ENCODE measurements around the gene LYPD6B.

LYPD6B gene

DNA sequence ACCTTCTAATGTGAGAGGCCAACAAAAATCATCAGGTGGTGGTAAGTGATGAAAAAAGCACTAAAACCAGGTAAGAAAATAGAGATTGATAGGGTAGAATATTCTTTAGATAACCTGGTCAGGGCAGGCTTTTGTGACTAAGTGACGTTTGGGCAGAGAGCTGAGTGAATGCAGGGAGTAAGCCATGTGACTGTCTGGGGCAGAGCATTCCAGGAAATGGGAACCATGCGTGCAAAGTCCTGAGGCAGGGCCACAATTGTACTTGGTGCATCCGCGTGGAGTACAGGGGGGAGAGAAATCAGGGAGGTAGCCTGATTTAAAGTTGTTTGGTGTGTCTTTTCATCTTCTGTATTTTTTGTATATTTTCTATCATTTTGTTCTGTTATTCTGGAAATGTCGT, 102.5 kb downstream of the LYPD6B start:
- no peaks in the 10 kb centered on the region for H3K9me3 ChIP-seq (ENCODE audit: insufficient read depth, low read depth, low read length)
- peaks cover 22% of the 10 kb centered on the region for H3K27me3 ChIP-seq (ENCODE audit: insufficient read depth, low read length, poor library complexity, severe bottlenecking)
- H3K79me2 ChIP-seq (ENCODE audit: insufficient read depth, low read length) = no peaks in the 10 kb centered on the region
- H2AFZ ChIP-seq (ENCODE audit: low read length) = no peak overlapping the region
- H3K9me2 ChIP-seq (replicated peaks; ENCODE audit: low read depth, low read length) = no peaks in the 10 kb centered on the region
- H3K9ac ChIP-seq (ENCODE audit: low read depth, low read length, poor library complexity, severe bottlenecking) = no peak overlapping the region
- no peak overlapping the region for H3K4me2 ChIP-seq (ENCODE audit: low read depth, low read length, poor library complexity, severe bottlenecking)
- TF ChIP-seq EZH2phosphoT487 (IDR thresholded peaks at IDR 0.05; ENCODE audit: borderline replicate concordance) = no peak
- TF ChIP-seq, protein P1, sequence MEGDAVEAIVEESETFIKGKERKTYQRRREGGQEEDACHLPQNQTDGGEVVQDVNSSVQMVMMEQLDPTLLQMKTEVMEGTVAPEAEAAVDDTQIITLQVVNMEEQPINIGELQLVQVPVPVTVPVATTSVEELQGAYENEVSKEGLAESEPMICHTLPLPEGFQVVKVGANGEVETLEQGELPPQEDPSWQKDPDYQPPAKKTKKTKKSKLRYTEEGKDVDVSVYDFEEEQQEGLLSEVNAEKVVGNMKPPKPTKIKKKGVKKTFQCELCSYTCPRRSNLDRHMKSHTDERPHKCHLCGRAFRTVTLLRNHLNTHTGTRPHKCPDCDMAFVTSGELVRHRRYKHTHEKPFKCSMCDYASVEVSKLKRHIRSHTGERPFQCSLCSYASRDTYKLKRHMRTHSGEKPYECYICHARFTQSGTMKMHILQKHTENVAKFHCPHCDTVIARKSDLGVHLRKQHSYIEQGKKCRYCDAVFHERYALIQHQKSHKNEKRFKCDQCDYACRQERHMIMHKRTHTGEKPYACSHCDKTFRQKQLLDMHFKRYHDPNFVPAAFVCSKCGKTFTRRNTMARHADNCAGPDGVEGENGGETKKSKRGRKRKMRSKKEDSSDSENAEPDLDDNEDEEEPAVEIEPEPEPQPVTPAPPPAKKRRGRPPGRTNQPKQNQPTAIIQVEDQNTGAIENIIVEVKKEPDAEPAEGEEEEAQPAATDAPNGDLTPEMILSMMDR (conservative IDR thresholded peaks at IDR 0.05; ENCODE audit: low read length) = no peak
- H4K20me1 ChIP-seq (ENCODE audit: insufficient read depth, low read length, poor library complexity, severe bottlenecking) = no peaks in the 10 kb centered on the region
- no peaks in the 10 kb centered on the region for H3F3A ChIP-seq (ENCODE audit: low read depth)
- H3K36me3 ChIP-seq (ENCODE audit: insufficient read depth, low read length) = no peaks in the 10 kb centered on the region
- no peaks in the 10 kb centered on the region for H3K4me1 ChIP-seq (ENCODE audit: insufficient read depth, low read length, poor library complexity, severe bottlenecking)
- no peak overlapping the region for H3K4me3 ChIP-seq (ENCODE audit: low read length, poor library complexity, severe bottlenecking)

DNA sequence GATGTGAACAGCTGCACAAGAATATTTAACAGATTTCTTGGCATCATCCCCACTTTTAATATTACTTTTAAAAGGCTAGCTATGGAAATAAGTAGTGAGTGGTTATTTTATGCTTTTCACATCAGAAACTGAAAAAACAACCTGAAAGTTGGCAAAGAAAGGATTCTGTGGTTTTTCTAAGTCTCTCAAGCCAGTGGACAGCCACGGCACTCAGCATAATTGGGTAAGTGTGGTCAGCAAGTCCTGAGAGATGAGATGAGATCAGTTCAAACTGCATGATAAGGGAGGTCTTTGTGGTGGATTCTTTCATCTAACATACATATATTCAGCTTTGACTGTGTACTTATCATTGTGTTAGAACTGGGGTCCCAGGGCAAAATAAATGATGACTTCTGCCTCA, 105.2 kb downstream of the LYPD6B start:
- peaks cover 10% of the 10 kb centered on the region for H3K27me3 ChIP-seq (ENCODE audit: insufficient read depth, low read length, poor library complexity, severe bottlenecking)
- TF ChIP-seq, protein P1 (conservative IDR thresholded peaks at IDR 0.05; ENCODE audit: low read length) = no peak
- no peak for TF ChIP-seq EZH2phosphoT487 (IDR thresholded peaks at IDR 0.05; ENCODE audit: borderline replicate concordance)
- no peak overlapping the region for H3K9ac ChIP-seq (ENCODE audit: low read depth, low read length, poor library complexity, severe bottlenecking)
- H3K4me3 ChIP-seq (ENCODE audit: low read length, poor library complexity, severe bottlenecking) = no peak overlapping the region
- no peaks in the 10 kb centered on the region for H3K9me2 ChIP-seq (replicated peaks; ENCODE audit: low read depth, low read length)
- no peaks in the 10 kb centered on the region for H3K9me3 ChIP-seq (ENCODE audit: insufficient read depth, low read depth, low read length)
- H2AFZ ChIP-seq (ENCODE audit: low read length) = no peak overlapping the region
- no peaks in the 10 kb centered on the region for H4K20me1 ChIP-seq (ENCODE audit: insufficient read depth, low read length, poor library complexity, severe bottlenecking)
- no peaks in the 10 kb centered on the region for H3K4me1 ChIP-seq (ENCODE audit: insufficient read depth, low read length, poor library complexity, severe bottlenecking)
- no peaks in the 10 kb centered on the region for H3F3A ChIP-seq (ENCODE audit: low read depth)
- H3K79me2 ChIP-seq (ENCODE audit: insufficient read depth, low read length) = no peaks in the 10 kb centered on the region
- H3K4me2 ChIP-seq (ENCODE audit: low read depth, low read length, poor library complexity, severe bottlenecking) = no peak overlapping the region
- H3K36me3 ChIP-seq (ENCODE audit: insufficient read depth, low read length) = no peaks in the 10 kb centered on the region

DNA sequence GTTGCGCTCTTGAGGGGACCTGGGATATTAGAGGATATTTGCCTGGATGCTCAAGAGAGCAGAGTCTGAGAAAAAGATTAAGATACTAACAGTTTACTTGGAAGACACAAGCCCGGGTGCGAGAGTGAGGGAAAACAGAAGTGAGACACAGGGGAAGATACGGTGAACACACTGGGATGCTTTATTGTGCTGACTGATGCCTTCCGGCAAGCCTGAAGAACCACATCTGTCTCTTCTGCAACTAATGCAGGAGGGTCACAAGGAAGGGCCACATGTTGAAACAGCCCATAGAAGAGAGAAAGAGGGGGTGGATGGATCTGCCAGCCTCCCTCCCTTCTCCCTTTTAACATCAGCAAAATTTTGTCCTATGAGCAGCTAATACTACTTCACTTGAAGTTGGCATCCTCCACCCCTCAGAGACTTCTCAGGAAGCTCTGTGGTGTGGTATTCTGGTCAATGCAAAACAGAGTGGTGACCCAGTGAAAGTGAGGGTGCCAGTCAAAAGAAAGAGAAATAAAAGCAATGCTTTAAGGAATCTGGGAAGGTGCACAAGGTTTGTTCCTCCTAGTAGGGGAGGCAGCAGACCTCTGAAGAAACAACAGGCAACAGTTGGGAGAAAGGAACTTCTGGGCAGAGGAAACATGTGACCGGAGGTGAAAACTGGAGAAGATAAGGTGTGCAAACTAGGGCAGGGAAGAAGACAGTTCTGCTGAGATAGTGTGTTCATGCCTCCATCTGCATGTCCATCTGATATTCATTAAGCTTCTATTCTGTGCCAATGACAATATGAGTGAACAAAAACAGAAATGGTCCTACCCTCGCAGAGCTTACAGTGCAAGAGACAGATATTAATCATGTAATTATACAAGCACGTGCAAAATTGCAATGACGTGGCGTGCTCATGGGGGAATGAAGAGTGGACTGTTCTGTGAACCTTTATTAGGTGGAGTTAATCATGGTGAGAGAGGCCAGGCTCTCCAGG, 107.1 kb downstream of the LYPD6B start:
- no peak overlapping the region for H3K4me2 ChIP-seq (ENCODE audit: low read depth, low read length, poor library complexity, severe bottlenecking)
- no peaks in the 10 kb centered on the region for H4K20me1 ChIP-seq (ENCODE audit: insufficient read depth, low read length, poor library complexity, severe bottlenecking)
- no peak overlapping the region for H3K4me3 ChIP-seq (ENCODE audit: low read length, poor library complexity, severe bottlenecking)
- no peaks in the 10 kb centered on the region for H3K9me3 ChIP-seq (ENCODE audit: insufficient read depth, low read depth, low read length)
- H3K9ac ChIP-seq (ENCODE audit: low read depth, low read length, poor library complexity, severe bottlenecking) = no peak overlapping the region
- peaks cover 4% of the 10 kb centered on the region for H3K27me3 ChIP-seq (ENCODE audit: insufficient read depth, low read length, poor library complexity, severe bottlenecking)
- H3F3A ChIP-seq (ENCODE audit: low read depth) = no peaks in the 10 kb centered on the region
- no peak overlapping the region for H2AFZ ChIP-seq (ENCODE audit: low read length)
- TF ChIP-seq, protein P1 (conservative IDR thresholded peaks at IDR 0.05; ENCODE audit: low read length) = no peak
- TF ChIP-seq EZH2phosphoT487 (IDR thresholded peaks at IDR 0.05; ENCODE audit: borderline replicate concordance) = no peak
- no peaks in the 10 kb centered on the region for H3K4me1 ChIP-seq (ENCODE audit: insufficient read depth, low read length, poor library complexity, severe bottlenecking)
- no peaks in the 10 kb centered on the region for H3K9me2 ChIP-seq (replicated peaks; ENCODE audit: low read depth, low read length)
- no peaks in the 10 kb centered on the region for H3K79me2 ChIP-seq (ENCODE audit: insufficient read depth, low read length)
- no peaks in the 10 kb centered on the region for H3K36me3 ChIP-seq (ENCODE audit: insufficient read depth, low read length)

All from Loucy (cell line).